WERI-Rb-1 (cell line): ENCODE results near the gene STK32C.

ENCODE experiments used
- DNase-seq: peaks from one replicate; pipeline ENCODE4 v3.0.0-alpha.2; 2020
- H3K27ac ChIP-seq: fragments of 250-450 bp; sonication (Bioruptor Pico); 2 replicates; pipeline ENCODE4 v1.5.1; 2020; ENCODE audit warnings: mild to moderate bottlenecking, moderate library complexity
- H3K27me3 ChIP-seq: fragments of 250-450 bp; sonication (Bioruptor Pico); 2 replicates; pipeline ENCODE4 v1.5.1; 2021; ENCODE audit warnings: mild to moderate bottlenecking, low read depth, moderate library complexity; ENCODE audit not compliant: insufficient read depth, severe bottlenecking
- H3K36me3 ChIP-seq: fragments of 250-450 bp; sonication (Bioruptor Pico); 2 replicates; pipeline ENCODE4 v1.5.1; 2020; ENCODE audit warnings: mild to moderate bottlenecking, moderate library complexity
- H3K4me3 ChIP-seq: 2 replicates; pipeline ENCODE4 v1.5.1; 2011; ENCODE audit warnings: low read depth, mild to moderate bottlenecking, control low read depth, low read length
- H3K9me3 ChIP-seq: fragments of 250-450 bp; sonication (Bioruptor Pico); 2 replicates; pipeline ENCODE4 v1.5.1; 2021; ENCODE audit warnings: mild to moderate bottlenecking, moderate library complexity; ENCODE audit not compliant: severe bottlenecking
- TF ChIP-seq, protein P1 (sequence below): IDR thresholded peaks from 2 replicates; pipeline ENCODE4 v1.5.1; 2011; ENCODE audit warnings: low read depth, mild to moderate bottlenecking, control low read depth, inconsistent platforms, low read length

The STK32C gene

GRCh38 chr10:132210766-132211165 lies 97.0 kb downstream of the STK32C start:
- no peak for DNase-seq
- H3K4me3 ChIP-seq, result no peak overlapping the region
- TF ChIP-seq, protein P1, sequence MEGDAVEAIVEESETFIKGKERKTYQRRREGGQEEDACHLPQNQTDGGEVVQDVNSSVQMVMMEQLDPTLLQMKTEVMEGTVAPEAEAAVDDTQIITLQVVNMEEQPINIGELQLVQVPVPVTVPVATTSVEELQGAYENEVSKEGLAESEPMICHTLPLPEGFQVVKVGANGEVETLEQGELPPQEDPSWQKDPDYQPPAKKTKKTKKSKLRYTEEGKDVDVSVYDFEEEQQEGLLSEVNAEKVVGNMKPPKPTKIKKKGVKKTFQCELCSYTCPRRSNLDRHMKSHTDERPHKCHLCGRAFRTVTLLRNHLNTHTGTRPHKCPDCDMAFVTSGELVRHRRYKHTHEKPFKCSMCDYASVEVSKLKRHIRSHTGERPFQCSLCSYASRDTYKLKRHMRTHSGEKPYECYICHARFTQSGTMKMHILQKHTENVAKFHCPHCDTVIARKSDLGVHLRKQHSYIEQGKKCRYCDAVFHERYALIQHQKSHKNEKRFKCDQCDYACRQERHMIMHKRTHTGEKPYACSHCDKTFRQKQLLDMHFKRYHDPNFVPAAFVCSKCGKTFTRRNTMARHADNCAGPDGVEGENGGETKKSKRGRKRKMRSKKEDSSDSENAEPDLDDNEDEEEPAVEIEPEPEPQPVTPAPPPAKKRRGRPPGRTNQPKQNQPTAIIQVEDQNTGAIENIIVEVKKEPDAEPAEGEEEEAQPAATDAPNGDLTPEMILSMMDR, result no peak
- peaks cover 3% of the 10 kb centered on the region; the same call in 1 of the 2 replicates for H3K36me3 ChIP-seq
- peaks cover 5% of the 10 kb centered on the region for H3K9me3 ChIP-seq
- no peak overlapping the region for H3K27ac ChIP-seq
- H3K27me3 ChIP-seq, result no peaks in the 10 kb centered on the region

DNA sequence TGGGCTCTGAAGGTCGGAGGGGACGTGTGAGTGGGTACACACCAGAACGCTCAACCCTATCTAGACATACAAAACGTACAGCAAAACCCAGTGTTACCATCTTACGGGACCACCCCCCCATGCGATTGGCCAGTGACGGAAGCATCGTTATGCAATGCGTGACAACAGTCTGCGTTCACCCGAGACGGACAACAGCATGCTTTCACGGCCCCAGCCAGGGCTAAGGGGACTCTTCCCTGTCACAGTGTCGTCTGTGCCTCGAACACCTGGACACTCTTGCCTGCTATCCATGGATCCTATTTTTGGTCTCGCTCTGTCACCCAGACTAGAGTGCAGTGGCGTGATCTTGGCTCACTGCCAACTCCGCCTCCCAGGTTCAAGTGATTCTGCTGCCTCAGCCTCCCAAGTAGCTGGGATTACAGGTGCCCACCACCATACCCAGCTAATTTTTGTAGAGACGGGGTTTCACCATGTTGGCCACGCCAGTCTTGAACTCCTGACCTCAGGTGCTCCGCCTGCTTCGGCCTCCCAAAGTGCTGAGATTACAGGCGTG lies 97.7 kb downstream of the STK32C start:
- peaks cover 5% of the 10 kb centered on the region for H3K9me3 ChIP-seq
- DNase-seq, result no peak
- H3K27me3 ChIP-seq, result no peaks in the 10 kb centered on the region
- no peak overlapping the region for H3K27ac ChIP-seq
- H3K36me3 ChIP-seq, result peaks cover 8% of the 10 kb centered on the region
- H3K4me3 ChIP-seq, result no peak overlapping the region
- TF ChIP-seq, protein P1, result no peak

DNA sequence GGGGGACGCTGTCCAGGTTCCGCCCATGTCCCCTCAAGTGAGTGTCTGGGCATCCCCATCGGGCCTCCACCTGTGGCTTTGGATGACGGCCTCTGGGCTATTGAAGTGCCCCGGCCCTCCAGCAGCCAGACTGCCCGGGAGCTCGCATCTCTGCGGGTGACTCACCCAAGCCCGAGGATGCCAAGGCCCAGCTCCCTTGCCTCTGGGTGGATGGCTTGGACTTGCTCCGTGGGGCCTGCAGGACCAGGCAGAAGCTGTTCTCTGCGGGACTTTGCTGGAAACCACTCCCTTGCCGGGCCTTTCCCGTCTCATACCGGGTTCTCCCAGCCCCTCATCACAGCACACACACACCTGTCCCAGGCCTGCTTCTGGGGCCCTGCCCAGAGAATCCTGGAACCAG lies 98.6 kb downstream of the STK32C start:
- Histone ChIP-seq H3K27ac (no peak overlapping the region), H3K9me3 (peaks cover 5% of the 10 kb centered on the region), H3K36me3 (peaks cover 16% of the 10 kb centered on the region), H3K27me3 (no peaks in the 10 kb centered on the region), H3K4me3 (no peak overlapping the region)
- DNase-seq, result no peak
- TF ChIP-seq, protein P1, result no peak

GRCh38 chr10:132208462-132209050 lies 99.2 kb downstream of the STK32C start:
- no peak for DNase-seq
- TF ChIP-seq, protein P1, result no peak

DNA sequence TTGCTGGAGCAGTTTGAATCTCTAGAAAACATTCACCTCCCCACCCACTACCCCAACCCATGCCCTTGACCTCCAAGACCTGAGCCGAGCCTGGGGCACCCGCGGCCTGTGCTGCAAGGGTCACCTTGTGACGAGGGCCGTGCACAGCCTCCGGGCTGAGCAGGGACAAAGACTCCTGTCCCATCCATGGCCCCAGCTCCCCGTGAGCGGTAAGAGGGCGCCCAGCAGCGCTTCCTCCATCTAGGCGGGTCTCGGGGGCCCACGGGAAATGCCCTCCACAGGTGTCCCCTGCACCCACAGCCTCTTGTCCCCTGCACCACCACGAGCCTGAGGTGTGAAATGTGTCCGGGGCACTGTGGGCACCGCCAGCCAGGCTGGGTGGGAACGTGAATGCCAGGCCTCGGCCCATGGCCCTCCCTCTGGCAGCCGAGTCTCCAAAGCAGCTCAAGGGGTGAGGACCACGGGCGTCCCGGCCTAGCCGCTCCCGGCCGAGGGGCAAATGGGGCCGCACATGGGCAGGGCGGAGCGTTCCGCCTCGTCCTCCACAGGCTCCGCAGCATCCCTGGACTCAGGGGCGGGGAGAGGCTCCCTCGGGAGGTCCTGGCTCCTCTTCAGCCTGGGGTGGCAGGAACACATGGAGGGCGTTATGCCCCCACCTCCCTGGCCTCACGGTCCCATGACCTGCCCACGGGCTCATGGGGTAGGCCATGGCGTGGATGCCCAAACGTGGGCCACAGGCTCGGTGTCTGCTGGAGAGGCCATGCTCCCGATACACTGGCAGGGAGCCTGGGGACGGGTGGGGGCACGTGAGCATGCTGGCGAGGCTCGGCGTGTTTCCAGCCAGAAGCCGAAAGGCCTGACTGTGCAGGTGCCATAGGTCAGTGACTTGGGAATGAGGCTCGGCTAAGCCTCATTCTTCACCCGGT lies 100.0 kb downstream of the STK32C start:
- Histone ChIP-seq H3K4me3 (no peak overlapping the region), H3K9me3 (no peaks in the 10 kb centered on the region), H3K27me3 (no peaks in the 10 kb centered on the region), H3K36me3 (peaks cover 30% of the 10 kb centered on the region), H3K27ac (no peak overlapping the region)
- DNase-seq, result no peak
- TF ChIP-seq, protein P1, result no peak

More at GRCh38 chr10:132208462-132209050, 99.2 kb downstream of the STK32C start:
- Histone ChIP-seq H3K27me3 (no peaks in the 10 kb centered on the region), H3K9me3 (peaks cover 5% of the 10 kb centered on the region), H3K27ac (no peak overlapping the region), H3K4me3 (no peak overlapping the region), H3K36me3 (peaks cover 22% of the 10 kb centered on the region)
